ENCODE measurements around the gene R3HCC1L.

The R3HCC1L gene

DNA sequence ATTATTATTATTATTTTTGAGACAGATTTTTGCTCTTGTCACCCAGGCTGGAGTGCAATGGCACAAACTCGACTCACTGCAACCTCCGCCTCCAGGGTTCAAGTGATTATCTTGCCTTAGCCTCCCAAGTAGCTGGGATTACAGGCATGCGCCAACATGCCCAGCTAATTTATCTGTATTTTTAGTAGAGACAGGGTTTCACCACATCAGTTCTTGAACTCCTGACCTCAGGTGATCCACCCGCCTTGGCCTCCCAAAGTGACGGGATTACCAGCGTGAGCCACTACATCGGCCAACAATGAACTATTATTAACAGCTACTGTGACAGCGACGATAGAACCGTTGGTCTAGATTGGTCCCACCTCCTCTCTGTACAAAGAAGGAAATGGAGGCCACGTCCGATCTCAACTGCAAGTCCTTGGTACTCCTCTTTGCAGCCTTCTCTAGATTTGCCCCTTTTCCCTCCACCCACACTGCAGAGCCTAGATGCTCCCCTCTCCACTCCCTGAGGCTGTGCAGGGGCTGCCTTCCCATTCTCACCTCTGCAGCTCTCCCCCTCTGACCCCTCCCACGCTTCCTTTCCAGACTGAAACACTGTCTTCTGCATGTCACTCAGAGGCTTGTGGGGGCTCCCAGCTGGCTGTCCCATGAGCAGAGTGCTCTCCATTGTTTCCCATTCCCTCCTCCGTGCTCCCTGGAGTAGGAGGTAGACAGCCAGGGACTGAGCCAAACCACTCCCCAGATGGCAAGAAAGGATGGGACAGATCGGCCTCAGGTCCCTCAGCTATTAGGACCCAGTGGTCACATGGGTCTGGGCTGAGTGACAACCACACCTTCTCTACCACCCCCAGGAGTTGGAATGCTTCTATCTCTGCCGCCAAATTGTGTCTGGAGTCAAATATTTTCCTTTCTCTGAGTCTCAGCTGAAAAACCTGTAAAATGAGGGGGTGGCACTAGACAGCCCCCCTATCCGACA, 131.2 kb downstream of the R3HCC1L start:
- TF ChIP-seq ZC3H10 (CRISPR knock-in tag; IDR thresholded peaks at IDR 0.05) = no peak
- no peak for TF ChIP-seq GLIS3 (CRISPR knock-in tag; IDR thresholded peaks at IDR 0.05)
- TF ChIP-seq ISL1 (CRISPR knock-in tag; IDR thresholded peaks at IDR 0.05) = no peak
- no peak for TF ChIP-seq OSR1 (CRISPR knock-in tag; IDR thresholded peaks at IDR 0.05)
- no peak for TF ChIP-seq ARNTL (CRISPR knock-in tag; IDR thresholded peaks at IDR 0.05; ENCODE audit: borderline replicate concordance, low read depth)
- no peak for TF ChIP-seq ZFP30 (CRISPR knock-in tag; IDR thresholded peaks at IDR 0.05)
- no peak for TF ChIP-seq ZNF8 (CRISPR knock-in tag; IDR thresholded peaks at IDR 0.05)
- TF ChIP-seq, protein P1, sequence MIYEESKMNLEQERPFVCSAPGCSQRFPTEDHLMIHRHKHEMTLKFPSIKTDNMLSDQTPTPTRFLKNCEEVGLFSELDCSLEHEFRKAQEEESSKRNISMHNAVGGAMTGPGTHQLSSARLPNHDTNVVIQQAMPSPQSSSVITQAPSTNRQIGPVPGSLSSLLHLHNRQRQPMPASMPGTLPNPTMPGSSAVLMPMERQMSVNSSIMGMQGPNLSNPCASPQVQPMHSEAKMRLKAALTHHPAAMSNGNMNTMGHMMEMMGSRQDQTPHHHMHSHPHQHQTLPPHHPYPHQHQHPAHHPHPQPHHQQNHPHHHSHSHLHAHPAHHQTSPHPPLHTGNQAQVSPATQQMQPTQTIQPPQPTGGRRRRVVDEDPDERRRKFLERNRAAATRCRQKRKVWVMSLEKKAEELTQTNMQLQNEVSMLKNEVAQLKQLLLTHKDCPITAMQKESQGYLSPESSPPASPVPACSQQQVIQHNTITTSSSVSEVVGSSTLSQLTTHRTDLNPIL (CRISPR knock-in tag; IDR thresholded peaks at IDR 0.05; ENCODE audit: low read depth) = no peak
- TF ChIP-seq TCF4 (CRISPR knock-in tag; IDR thresholded peaks at IDR 0.05; ENCODE audit: borderline replicate concordance) = no peak
- TF ChIP-seq ZFP3 (CRISPR knock-in tag; IDR thresholded peaks at IDR 0.05) = no peak
- no peak for TF ChIP-seq CSDC2 (CRISPR knock-in tag; IDR thresholded peaks at IDR 0.05)
- TF ChIP-seq SNAI2 (CRISPR knock-in tag; IDR thresholded peaks at IDR 0.05) = no peak
- TF ChIP-seq TOX (CRISPR knock-in tag; IDR thresholded peaks at IDR 0.05; ENCODE audit: borderline replicate concordance) = no peak
- no peak for TF ChIP-seq RARB (CRISPR knock-in tag; IDR thresholded peaks at IDR 0.05)
- TF ChIP-seq, protein P2, sequence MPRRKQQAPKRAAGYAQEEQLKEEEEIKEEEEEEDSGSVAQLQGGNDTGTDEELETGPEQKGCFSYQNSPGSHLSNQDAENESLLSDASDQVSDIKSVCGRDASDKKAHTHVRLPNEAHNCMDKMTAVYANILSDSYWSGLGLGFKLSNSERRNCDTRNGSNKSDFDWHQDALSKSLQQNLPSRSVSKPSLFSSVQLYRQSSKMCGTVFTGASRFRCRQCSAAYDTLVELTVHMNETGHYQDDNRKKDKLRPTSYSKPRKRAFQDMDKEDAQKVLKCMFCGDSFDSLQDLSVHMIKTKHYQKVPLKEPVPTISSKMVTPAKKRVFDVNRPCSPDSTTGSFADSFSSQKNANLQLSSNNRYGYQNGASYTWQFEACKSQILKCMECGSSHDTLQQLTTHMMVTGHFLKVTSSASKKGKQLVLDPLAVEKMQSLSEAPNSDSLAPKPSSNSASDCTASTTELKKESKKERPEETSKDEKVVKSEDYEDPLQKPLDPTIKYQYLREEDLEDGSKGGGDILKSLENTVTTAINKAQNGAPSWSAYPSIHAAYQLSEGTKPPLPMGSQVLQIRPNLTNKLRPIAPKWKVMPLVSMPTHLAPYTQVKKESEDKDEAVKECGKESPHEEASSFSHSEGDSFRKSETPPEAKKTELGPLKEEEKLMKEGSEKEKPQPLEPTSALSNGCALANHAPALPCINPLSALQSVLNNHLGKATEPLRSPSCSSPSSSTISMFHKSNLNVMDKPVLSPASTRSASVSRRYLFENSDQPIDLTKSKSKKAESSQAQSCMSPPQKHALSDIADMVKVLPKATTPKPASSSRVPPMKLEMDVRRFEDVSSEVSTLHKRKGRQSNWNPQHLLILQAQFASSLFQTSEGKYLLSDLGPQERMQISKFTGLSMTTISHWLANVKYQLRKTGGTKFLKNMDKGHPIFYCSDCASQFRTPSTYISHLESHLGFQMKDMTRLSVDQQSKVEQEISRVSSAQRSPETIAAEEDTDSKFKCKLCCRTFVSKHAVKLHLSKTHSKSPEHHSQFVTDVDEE (CRISPR knock-in tag; IDR thresholded peaks at IDR 0.05) = no peak
- TF ChIP-seq, protein P3, sequence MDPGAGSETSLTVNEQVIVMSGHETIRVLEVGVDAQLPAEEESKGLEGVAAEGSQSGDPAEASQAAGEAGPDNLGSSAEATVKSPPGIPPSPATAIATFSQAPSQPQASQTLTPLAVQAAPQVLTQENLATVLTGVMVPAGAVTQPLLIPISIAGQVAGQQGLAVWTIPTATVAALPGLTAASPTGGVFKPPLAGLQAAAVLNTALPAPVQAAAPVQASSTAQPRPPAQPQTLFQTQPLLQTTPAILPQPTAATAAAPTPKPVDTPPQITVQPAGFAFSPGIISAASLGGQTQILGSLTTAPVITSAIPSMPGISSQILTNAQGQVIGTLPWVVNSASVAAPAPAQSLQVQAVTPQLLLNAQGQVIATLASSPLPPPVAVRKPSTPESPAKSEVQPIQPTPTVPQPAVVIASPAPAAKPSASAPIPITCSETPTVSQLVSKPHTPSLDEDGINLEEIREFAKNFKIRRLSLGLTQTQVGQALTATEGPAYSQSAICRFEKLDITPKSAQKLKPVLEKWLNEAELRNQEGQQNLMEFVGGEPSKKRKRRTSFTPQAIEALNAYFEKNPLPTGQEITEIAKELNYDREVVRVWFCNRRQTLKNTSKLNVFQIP (CRISPR knock-in tag; IDR thresholded peaks at IDR 0.05; ENCODE audit: borderline replicate concordance, low read depth) = no peak
- TF ChIP-seq BACH2 (CRISPR knock-in tag; IDR thresholded peaks at IDR 0.05; ENCODE audit: borderline replicate concordance) = no peak
- TF ChIP-seq ZNF70 (CRISPR knock-in tag; IDR thresholded peaks at IDR 0.05) = no peak
- no peak for TF ChIP-seq PPARA (CRISPR knock-in tag; IDR thresholded peaks at IDR 0.05; ENCODE audit: borderline replicate concordance)
- TF ChIP-seq PATZ1 (CRISPR knock-in tag; IDR thresholded peaks at IDR 0.05; ENCODE audit: borderline replicate concordance) = no peak
- no peak for ATAC-seq

DNA sequence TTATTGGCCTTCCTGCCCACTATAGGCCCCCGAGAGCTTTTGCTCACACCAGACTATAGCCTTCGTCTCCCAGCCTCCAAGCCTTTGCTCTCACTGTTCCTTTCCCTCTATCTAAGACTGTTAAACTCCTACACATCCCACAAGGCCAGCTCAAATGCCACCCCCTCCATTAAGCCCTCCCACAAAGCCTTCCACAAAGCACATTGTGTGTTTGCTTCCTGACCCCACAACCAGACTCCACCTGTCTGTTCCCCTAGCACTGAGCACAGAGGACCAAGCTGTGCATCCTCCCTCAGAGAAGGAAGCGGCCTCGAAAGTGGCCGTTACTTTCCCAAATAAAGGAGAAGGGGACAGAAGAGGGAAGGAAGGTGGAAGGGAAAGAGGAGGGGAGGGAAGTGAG, 132.2 kb downstream of the R3HCC1L start:
- ATAC-seq = no peak
- peak; percentile 96 for TF ChIP-seq ZFP3 (CRISPR knock-in tag; IDR thresholded peaks at IDR 0.05)
- TF ChIP-seq, protein P3 (CRISPR knock-in tag; IDR thresholded peaks at IDR 0.05; ENCODE audit: borderline replicate concordance, low read depth) = no peak
